Measurements from ENCODE around the gene S100Z. TPM values are rescaled to one million over a fixed set of nuclear protein-coding genes. Genes with fewer than 3 reads are reported as not detected.
"Not testable (repeated sequence)": the region's sequence is repeated elsewhere in the genome, so short reads cannot be mapped to it uniquely, and the experiment has no call there.

The S100Z gene
- total and polyA plus RNA-seq, 2 of the 8 experiments (the other 6 are each of a cell fraction or from before 2014, with no cell fraction given), result 0.30 TPM; not detected in 1

DNA sequence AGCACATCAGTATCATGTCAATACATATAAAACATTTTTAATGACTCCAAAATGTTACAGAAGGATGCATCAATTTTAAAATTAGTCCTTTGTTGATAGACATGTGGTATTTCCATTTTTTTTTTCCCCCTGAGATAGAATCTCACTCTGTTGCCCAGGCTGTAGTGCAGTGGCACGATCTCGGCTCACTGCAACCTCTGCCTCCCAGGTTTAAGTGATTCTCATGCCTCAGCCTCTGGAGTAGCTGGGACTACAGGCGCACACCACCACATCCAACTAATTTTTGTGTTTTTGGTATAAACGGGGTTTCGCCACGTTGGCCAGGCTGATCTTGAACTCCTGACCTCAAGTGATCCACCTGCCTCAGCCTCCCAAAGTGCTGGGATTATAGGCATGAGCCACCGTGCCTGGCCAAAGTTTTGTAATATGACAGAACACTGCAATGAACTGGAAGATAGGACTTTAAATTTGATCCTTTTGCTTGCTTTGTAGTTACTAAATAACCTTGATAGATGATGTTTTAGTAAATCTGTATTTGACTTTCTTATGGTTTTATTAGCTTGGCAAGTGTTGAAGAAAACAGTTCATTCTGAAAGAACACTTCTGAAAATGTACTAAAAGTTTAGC, 27.6 kb upstream of the S100Z start:
- H2BK120ac ChIP-seq (replicated peaks; ENCODE audit: low read depth, low read length); H3K4me3 ChIP-seq (ENCODE audit: extremely low read depth in 1 of 4, insufficient read depth in 2 of 4, low read depth in 3 of 4, low read length in 4 of 4); H4K20me1 ChIP-seq (replicated peaks in 1 of 2; ENCODE audit: control insufficient read depth in 1 of 2, insufficient read depth in 2 of 2, low read length in 2 of 2); H3K79me1 ChIP-seq (ENCODE audit: low read depth, low read length); H2BK5ac ChIP-seq (ENCODE audit: low read depth, low read length); H3K56ac ChIP-seq (replicated peaks; ENCODE audit: insufficient read length, low read depth, low read length); H2BK15ac ChIP-seq (ENCODE audit: low read length); H3K4ac ChIP-seq (replicated peaks; ENCODE audit: insufficient read length, low read depth, low read length); H3K9me3 ChIP-seq (ENCODE audit: insufficient read depth in 2 of 2, low read depth in 1 of 2, low read length in 1 of 2); H2BK20ac ChIP-seq (ENCODE audit: low read length); FAIRE-seq; H2BK12ac ChIP-seq (ENCODE audit: low read depth, low read length); H2AFZ ChIP-seq (ENCODE audit: low read length); H3K27me3 ChIP-seq (replicated peaks in 1 of 4; ENCODE audit: control insufficient read depth in 3 of 4, extremely low read depth in 1 of 4, insufficient read depth in 3 of 4, low read length in 3 of 4); H3K36me3 ChIP-seq (ENCODE audit: control insufficient read depth in 2 of 4, insufficient read depth in 4 of 4, low read length in 3 of 4); H3K27ac ChIP-seq (ENCODE audit: low read depth, low read length); H4K91ac ChIP-seq (replicated peaks; ENCODE audit: insufficient read length, low read length); H4K5ac ChIP-seq (ENCODE audit: insufficient read length, low read depth, low read length); DNase-seq (ENCODE audit: low read depth in 1 of 2, low spot score in 2 of 2); H3K9ac ChIP-seq (replicated peaks in 1 of 4; ENCODE audit: extremely low read depth in 1 of 4, low read depth in 3 of 4, low read length in 3 of 4); H3K4me2 ChIP-seq (ENCODE audit: insufficient read depth in 1 of 2, low read depth in 2 of 2, low read length in 2 of 2); H3K14ac ChIP-seq (ENCODE audit: insufficient read length); CTCF ChIA-PET (ENCODE audit: partially characterized antibody); H2AK5ac ChIP-seq (ENCODE audit: low read depth, low read length); H4K8ac ChIP-seq (ENCODE audit: extremely low read depth, insufficient read depth, low read length); H3K18ac ChIP-seq (ENCODE audit: extremely low read depth, low read length); H3K23ac ChIP-seq (ENCODE audit: insufficient read length): not testable (repeated sequence)
- 90% methylated on average over 7 of the region's 7 CpGs; no CpG with 5 or more reads in 1 of the 2 experiments for WGBS, 2 experiments (ENCODE audit: extremely low coverage in 1 of 2, insufficient coverage in 1 of 2, insufficient read length in 1 of 2, insufficient replicate concordance in 2 of 2, low coverage in 1 of 2, low lambda C conversion rate in 2 of 2, missing lambda C conversion rate in 1 of 2)
- Histone ChIP-seq H3K4me1 (replicated peaks in 1 of 4; ENCODE audit: control insufficient read depth in 3 of 4, insufficient read depth in 4 of 4, low read length in 3 of 4) (peaks cover 0 to 16% (median 8%) of the 10 kb centered on the region in 4 experiments; a peak in 5 of 7 replicates), H3K79me2 (ENCODE audit: control insufficient read depth in 1 of 2, insufficient read depth in 2 of 2, low read length in 2 of 2) (peaks cover 0 to 64% of the 10 kb centered on the region in 2 experiments; a peak in 3 of 4 replicates), H3K23me2 (ENCODE audit: low read depth, low read length) (peaks cover 14% of the 10 kb centered on the region)
- POLR2A ChIA-PET (ENCODE audit: partially characterized antibody), result interaction anchor here (0.7 to 6.9 kb wide), 4 partner anchors 12 to 27 kb away, joined by 3 to 131 read pairs (median 4); no protein-coding TSS in a partner anchor

DNA sequence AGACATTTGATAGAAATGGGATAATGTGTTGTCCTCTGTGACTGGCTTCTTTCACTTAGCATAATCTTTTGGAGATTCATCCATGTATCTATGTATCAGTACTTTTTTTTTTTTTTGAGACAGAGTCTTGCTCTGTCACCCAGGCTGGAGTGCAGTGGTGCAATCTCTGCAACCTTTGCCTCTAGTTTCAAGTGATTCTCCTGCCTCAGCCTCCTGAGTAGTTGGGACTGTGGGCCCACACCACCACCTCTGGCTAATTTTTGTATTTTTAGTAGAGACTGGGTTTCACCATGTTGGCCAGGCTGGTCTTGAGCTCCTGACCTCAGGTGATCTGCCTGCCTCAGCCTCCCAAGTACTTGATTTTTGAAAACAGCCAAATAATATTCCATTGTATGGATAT, 23.4 kb upstream of the S100Z start:
- H3K18ac ChIP-seq (ENCODE audit: extremely low read depth, low read length); H2BK20ac ChIP-seq (ENCODE audit: low read length); H3K23ac ChIP-seq (ENCODE audit: insufficient read length); H2BK15ac ChIP-seq (ENCODE audit: low read length); H4K8ac ChIP-seq (ENCODE audit: extremely low read depth, insufficient read depth, low read length); FAIRE-seq; H2BK12ac ChIP-seq (ENCODE audit: low read depth, low read length); H3K4me1 ChIP-seq (replicated peaks in 1 of 4; ENCODE audit: control insufficient read depth in 3 of 4, insufficient read depth in 4 of 4, low read length in 3 of 4); H3K9me3 ChIP-seq (ENCODE audit: insufficient read depth in 2 of 2, low read depth in 1 of 2, low read length in 1 of 2); H2AK5ac ChIP-seq (ENCODE audit: low read depth, low read length); H3K56ac ChIP-seq (replicated peaks; ENCODE audit: insufficient read length, low read depth, low read length); H4K20me1 ChIP-seq (replicated peaks in 1 of 2; ENCODE audit: control insufficient read depth in 1 of 2, insufficient read depth in 2 of 2, low read length in 2 of 2); DNase-seq (ENCODE audit: low read depth in 1 of 2, low spot score in 2 of 2); H3K9ac ChIP-seq (replicated peaks in 1 of 4; ENCODE audit: extremely low read depth in 1 of 4, low read depth in 3 of 4, low read length in 3 of 4); H3K4me3 ChIP-seq (ENCODE audit: extremely low read depth in 1 of 4, insufficient read depth in 2 of 4, low read depth in 3 of 4, low read length in 4 of 4); H3K27ac ChIP-seq (ENCODE audit: low read depth, low read length); H3K23me2 ChIP-seq (ENCODE audit: low read depth, low read length); H3K79me1 ChIP-seq (ENCODE audit: low read depth, low read length); H4K5ac ChIP-seq (ENCODE audit: insufficient read length, low read depth, low read length); H3K14ac ChIP-seq (ENCODE audit: insufficient read length); H3K4me2 ChIP-seq (ENCODE audit: insufficient read depth in 1 of 2, low read depth in 2 of 2, low read length in 2 of 2); H4K91ac ChIP-seq (replicated peaks; ENCODE audit: insufficient read length, low read length); H2BK5ac ChIP-seq (ENCODE audit: low read depth, low read length); H3K27me3 ChIP-seq (replicated peaks in 1 of 4; ENCODE audit: control insufficient read depth in 3 of 4, extremely low read depth in 1 of 4, insufficient read depth in 3 of 4, low read length in 3 of 4); H3K36me3 ChIP-seq (ENCODE audit: control insufficient read depth in 2 of 4, insufficient read depth in 4 of 4, low read length in 3 of 4); H2BK120ac ChIP-seq (replicated peaks; ENCODE audit: low read depth, low read length); H3K4ac ChIP-seq (replicated peaks; ENCODE audit: insufficient read length, low read depth, low read length); H2AFZ ChIP-seq (ENCODE audit: low read length): not testable (repeated sequence)
- peaks cover 0 to 57% of the 10 kb centered on the region in 2 experiments; a peak in 2 of 4 replicates for H3K79me2 ChIP-seq (ENCODE audit: control insufficient read depth in 1 of 2, insufficient read depth in 2 of 2, low read length in 2 of 2)
- ChIA-PET POLR2A (ENCODE audit: partially characterized antibody) (interaction anchor here (1.9 kb wide), 1 partner anchor 19 kb away, joined by 11 read pairs; no protein-coding TSS in a partner anchor), CTCF (ENCODE audit: partially characterized antibody) (interaction anchor here (0.7 to 1.1 kb wide), 4 partner anchors 9 to 186 kb away, joined by 3 to 4 read pairs (median 3); no protein-coding TSS in a partner anchor)
